HEK293T (cell line): Measurements from ENCODE around the gene XPNPEP3.

Experiments
- BHLHE40 ChIP-seq: fragments of 450-650 bp; IDR thresholded peaks from 2 replicates; pipeline ENCODE4 v1.6.1; 2016; ENCODE audit warnings: mild to moderate bottlenecking, moderate library complexity, borderline replicate concordance
- FOXA1 ChIP-seq: fragments of 450-650 bp; IDR thresholded peaks from 2 replicates; pipeline ENCODE4 v1.6.1; 2016; ENCODE audit warnings: mild to moderate bottlenecking
- FOXK2 ChIP-seq: fragments of 450-650 bp; IDR thresholded peaks from 2 replicates; pipeline ENCODE4 v1.6.1; 2016; ENCODE audit warnings: mild to moderate bottlenecking
- FOXM1 ChIP-seq: fragments of 450-650 bp; IDR thresholded peaks from 2 replicates; pipeline ENCODE4 v1.6.1; 2017; ENCODE audit warnings: mild to moderate bottlenecking, borderline replicate concordance
- SP1 ChIP-seq: fragments of 450-650 bp; IDR thresholded peaks from 2 replicates; pipeline ENCODE4 v1.6.1; 2017
- ZNF384 ChIP-seq: fragments of 450-650 bp; IDR thresholded peaks from 2 replicates; pipeline ENCODE4 v1.6.1; 2016

DNA sequence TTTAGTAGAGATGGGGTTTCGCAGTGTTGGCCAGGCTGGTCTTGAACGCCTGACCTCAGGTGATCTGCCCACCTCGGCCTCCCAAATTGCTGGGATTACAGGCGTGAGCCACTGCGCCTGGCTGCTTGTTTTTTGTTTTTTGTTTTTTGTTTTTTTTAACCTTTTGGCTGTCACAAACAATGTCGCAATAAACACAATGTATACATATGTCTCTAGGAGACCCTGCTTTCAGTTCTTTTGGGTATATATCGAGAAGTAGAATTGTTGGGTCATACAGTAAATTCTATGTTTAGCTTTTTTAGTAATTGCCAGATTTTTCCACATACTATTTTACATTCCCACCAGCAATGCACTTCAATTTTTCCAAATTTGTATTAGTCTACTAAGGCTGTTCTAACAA is 122.2 kb downstream of the XPNPEP3 start:
- no peak for TF ChIP-seq SP1
- no peak for TF ChIP-seq BHLHE40
- no peak for TF ChIP-seq FOXK2
- no peak for TF ChIP-seq FOXA1
- TF ChIP-seq FOXM1 = no peak
- TF ChIP-seq ZNF384 = no peak
